HG03039 (cell line): ENCODE measurements around the gene APELA.
"Not testable (repeated sequence)": the region's sequence is repeated elsewhere in the genome, so short reads cannot be mapped to it uniquely, and the experiment has no call there.

Source experiments
- ATAC-seq: cut with Tn5 transposase; IDR thresholded peaks from one replicate; pipeline ENCODE4 v1.9.1; 2021; ENCODE audit warnings: mild to moderate bottlenecking, moderate library complexity; ENCODE audit not compliant: unreplicated experiment

APELA gene

GRCh38 chr4:164876700-164877324 is at the start of gene APELA:
APELA (plus strand) TSS chr4:164877178; CDS start chr4:164877332, 154 bp downstream.
- ATAC-seq = peak; percentile 98

GRCh38 chr4:164828955-164829354 is 48.0 kb upstream of the APELA start:
- no peak for ATAC-seq

GRCh38 chr4:164846566-164846965 is 30.4 kb upstream of the APELA start:
- ATAC-seq = no peak

DNA sequence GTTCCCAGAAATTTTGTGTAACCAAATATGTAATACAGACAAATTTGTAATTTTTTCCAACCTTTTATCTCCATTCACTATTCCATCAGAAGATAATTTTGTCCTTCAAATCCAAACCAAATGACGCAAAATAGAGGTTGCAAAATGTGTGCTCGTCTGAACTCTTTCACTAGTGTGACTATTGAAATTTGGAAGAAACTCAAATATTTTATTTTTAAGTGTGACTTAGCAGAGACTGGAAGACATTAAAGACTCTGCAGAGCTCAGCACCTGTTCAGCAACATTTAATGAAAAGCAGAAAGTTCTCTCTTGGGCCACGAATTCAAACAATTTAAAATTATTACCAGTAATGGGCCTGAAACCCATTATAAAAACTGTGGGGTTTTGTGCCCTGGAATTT is 30.0 kb upstream of the APELA start:
- ATAC-seq = no peak

DNA sequence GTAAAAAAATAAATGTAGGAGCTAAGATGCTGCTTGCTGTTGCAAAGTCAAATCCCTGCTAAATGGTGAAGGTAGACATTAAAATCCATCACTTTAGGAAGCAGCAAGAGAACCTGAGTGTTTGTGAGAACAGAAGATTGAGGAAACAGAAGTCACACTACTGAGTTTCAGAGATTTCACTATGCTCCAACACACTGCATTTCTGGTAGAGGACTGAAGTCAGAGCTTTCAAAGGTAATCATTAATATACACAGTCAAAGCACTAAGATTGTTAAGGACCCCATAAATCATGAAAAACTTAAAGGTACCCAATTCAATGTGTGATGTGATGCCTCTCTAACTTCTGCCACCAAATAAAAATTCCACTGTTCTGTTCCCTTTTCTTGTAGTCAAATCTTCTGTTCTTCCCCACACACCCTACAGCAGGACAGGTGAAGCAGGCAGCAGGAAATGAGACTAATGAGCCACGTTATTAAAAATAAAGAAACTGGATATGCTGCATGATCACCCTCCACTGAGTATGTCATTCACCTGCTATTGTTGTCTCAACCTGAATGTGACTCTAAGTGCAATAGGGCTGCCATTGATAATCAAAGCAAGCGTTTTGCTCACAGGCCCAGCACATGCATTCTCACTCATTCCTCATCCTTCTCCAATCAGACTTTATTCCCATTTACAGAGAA is 28.9 kb upstream of the APELA start:
- no peak for ATAC-seq

DNA sequence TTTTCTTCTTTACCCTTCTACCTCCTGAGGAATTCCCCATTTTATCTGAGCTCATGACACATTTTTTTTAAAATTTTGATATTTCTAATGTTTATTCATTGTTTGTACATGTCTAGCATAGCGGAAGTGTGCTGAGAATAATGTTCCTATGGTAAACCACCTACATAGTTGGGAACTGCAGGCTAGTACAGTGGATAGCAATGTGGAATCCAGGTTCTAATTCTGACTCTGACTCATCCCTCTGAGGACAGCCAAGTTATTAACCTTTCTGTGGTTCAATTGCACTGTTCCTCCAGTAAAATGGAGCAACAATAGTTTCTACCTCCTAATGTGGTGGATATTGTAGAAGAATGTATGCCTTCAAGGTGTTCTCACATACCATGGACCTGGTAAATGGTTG is 20.6 kb upstream of the APELA start:
- no peak for ATAC-seq

DNA sequence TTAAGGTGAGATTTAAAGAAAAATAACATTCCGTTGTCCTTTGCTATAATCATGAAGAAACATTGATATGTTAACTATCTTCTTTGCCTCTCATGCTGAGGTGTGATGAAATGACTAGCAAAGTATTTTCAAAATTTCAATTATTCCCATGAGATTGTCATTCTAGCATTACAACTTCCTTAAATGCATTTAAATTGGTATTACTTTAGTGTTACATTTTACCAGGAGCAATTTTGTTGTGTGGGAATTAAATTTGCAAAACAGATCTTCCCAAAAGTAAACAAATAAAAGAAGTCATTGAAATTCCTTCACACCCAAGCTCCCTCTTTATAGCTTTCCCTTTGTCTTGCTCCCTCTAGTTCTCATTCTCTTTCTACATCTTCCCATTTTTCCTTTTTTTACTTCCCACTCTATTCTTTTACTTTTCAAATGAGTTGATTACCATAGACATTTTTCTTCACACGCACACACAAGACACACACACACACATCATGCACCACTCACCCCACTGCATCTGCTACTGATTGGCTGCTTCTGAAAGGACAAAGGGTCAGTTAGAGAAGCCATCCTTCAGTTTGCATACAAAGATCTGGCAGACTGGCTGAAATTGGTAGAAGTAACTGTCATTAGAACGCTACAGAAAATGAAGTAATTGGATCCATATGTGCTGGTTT is 10.0 kb upstream of the APELA start:
- no peak for ATAC-seq

GRCh38 chr4:164871673-164872072 is 5.3 kb upstream of the APELA start:
- no peak for ATAC-seq

DNA sequence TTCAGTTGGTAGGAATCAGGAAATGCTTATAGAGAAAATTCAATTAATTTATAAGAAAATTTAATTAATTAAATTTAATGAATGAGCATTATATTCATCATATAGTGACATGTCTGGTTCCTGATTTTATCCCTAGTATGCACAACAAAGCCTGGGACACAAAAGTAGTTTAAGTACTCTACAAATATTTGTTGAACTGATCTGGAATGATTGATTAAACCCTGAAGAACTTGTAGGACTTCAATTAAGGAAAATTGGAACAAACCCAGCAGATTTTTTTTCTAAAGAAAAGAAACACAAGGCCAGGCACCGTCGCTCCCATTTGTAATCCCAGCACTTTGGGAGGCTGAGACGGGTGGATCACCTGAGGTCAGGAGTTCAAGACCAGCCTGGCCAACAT is 4.5 kb upstream of the APELA start:
- ATAC-seq = no peak

DNA sequence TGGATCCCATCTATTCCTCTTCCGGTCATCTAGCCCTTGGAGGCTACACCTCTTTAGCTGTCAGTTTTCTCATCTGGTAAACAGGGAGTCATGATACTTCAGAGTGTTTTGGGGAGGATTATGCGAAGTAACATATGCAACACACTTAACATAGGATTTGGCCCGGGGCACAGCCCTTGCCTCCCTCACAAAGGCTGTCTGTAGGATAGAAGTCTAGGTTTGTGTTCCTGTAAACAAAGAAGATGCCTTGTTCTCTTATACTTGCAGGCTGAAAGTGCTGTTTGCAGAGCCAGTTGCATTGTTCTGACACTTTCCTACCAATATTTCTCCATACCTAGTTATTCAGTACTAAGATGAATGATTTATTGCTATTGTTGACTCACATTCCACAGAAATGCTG is 2.2 kb upstream of the APELA start:
- no peak for ATAC-seq

- no peak for ATAC-seq
These were observed 3.7 kb downstream of the APELA start for GRCh38 chr4:164880489-164881262.

DNA sequence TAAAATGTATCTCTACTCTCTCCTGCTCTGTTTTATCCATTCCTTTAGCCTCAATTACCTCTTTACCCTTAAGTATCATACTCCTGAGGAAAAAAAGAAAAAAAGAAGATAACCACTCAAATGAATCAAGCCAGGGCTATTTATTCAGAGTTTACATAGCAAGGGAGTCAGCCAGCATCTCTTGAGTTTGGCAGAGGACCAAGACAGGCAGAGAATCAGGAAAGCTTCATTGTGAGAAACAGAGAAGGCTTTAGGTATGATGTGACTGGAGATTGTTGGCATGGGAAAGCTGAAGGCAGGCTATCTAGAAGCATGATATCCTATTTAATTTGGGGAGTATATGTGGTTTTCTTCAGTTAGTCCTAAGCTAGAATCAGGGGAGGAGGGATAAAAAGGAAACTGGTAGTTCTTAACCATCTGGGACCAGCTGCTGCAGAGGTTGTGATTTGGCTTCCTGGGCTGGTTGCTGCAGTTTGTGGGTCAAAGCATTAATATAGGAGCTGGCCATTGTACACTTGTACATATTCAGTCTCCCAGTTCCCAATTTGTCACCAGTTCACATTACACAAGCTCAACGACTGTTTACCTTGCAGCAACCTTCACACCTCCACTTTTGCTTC is 11.2 kb downstream of the APELA start:
- ATAC-seq = no peak

- ATAC-seq = no peak
These were observed 13.7 kb downstream of the APELA start for GRCh38 chr4:164890691-164891090.

GRCh38 chr4:164892018-164892417 is 15.0 kb downstream of the APELA start:
- ATAC-seq = peak; percentile 64

DNA sequence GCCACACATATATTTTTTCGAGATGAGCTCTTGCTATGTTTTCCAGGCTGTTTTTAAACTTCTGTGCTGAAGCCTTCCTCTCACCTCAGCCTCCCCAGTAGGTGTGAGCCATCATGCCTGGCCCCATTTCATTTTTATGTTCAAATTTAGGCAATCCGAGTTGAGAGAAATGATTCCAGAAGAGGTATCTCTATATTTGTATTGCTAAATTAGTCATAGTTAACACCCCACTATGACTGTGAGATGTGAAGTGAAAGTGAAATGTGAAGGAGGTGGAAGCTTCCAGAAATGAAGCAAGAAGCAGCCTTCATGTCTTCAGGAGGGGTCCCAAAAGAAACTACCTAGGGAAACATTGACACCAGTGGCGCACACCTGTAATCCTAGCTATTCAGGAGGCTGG is 17.7 kb downstream of the APELA start:
- peak; percentile 73 for ATAC-seq

DNA sequence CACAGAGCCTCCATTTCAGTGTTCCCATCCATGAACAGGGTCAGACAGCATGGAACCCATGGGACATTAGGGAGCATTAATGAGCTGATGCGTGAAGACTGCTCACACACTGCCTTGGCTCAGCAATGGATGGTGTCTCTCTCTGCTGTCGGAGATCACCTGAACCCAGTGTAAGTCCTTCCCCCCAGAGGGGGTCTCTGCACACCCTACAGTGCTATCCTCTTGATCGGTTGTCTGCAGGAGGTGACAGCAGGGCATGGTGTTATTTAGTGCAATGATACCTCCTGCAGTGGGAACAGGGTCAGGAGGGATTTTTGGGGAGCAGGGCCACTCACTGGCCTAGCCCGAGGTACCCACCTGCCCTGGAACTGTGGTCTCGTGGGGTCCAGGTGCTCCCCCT is 25.6 kb downstream of the APELA start:
- no peak for ATAC-seq

DNA sequence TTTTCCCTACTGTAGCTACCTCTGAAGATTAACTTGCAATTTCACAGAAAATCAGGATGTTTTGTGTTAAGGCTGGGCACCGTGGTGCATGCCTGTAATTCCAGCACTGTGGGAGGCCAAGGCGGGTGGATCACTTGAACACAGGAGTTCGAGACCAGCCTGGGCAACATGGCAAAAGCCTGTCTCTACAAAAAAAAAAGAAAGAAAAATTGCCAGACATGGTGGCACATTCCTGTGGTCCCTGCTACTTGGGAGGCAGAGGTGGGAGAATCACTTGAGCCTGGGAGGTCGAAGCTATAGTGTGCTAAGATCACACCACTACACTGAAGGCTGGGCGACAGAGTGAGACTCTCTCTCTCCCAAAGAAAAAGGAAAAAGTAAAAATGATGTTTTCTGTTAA is 27.4 kb downstream of the APELA start:
- no peak for ATAC-seq

GRCh38 chr4:164904941-164905340 is 28.0 kb downstream of the APELA start:
- no peak for ATAC-seq

GRCh38 chr4:164906368-164906767 is 29.4 kb downstream of the APELA start:
- ATAC-seq = no peak

DNA sequence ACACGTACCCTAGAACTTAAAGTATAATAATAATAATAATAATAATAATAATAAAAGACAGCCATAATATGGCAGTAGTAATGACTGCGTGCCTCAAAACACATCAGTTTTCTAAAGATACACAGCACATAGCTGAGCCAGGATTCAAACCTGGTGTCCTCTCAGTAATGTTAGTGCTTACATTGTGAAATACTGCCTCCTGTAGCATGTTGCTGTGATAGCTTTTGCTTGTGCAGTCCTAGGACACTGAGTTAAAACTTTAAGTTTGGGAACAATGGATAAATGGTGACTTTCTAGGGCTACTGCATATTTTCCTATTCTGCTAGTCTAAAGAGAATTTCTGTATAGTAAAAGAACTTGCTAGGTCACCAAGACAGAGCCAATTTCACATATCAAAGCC is 36.5 kb downstream of the APELA start:
- not testable (repeated sequence) for ATAC-seq

- ATAC-seq = no peak
These were observed 42.0 kb downstream of the APELA start for GRCh38 chr4:164918956-164919355.
